Skeletal muscle cell (primary cell): ENCODE measurements around the gene TMEM222.
A peak's percentile ranks its signal among the peaks of the same experiment; 100 is the strongest.
"Not testable (repeated sequence)": the region's sequence is repeated elsewhere in the genome, so short reads cannot be mapped to it uniquely, and the experiment has no call there.

Experiments used
- DNase-seq: peaks from one replicate; pipeline ENCODE4 v3.0.0-alpha.2; 2010; ENCODE audit warnings: low read depth
- H3K4me3 ChIP-seq: 2 replicates; pipeline ENCODE4 v1.5.1; 2011; ENCODE audit warnings: low read depth, mild to moderate bottlenecking, control low read depth, low read length, moderate library complexity

The TMEM222 gene

DNA sequence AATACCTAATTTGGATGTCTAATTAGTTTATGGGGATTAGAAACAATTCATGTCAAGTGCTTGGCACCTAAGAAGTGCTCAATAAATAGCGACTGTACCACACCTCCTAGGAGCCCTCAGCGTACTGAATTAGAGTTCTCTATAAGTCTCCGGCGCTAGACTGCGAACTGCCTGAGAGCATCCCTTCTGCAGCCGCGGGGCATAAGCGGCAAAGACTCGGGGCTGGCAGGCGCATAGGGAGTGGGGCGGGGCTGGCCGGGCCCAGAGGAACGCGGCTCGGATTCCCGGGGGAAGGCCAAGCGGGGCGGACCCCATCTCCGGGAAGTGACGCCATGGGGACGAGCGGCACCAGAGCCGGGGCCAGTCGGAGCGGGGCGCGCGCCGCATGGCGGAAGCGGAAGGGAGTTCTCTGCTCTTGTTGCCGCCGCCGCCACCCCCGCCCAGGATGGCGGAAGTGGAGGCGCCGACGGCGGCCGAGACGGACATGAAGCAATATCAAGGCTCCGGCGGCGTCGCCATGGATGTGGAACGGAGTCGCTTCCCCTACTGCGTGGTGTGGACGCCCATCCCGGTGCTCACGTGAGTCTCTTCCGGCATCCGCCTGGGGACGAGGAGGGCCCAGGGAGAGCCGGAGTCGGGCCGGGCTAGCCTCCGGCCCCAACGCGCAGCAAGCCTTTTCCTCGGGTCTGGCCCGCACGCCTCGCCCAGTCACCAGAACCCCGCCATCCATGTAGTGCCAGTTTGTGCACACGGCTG, at the start of gene TMEM222:
Gene TMEM222 (plus strand): TSS at position 351 of the 756 bp plus-strand sequence. CDS start 35 bp downstream, at position 386.
- peak; percentile 91 for DNase-seq

GRCh38 chr1:27274204-27274603, 47.8 kb upstream of the TMEM222 start:
- H3K4me3 ChIP-seq = no peak overlapping the region
- no peak for DNase-seq

More for the DNA sequence above, at the start of gene TMEM222:
- H3K4me3 ChIP-seq = peak within 1 kb of the TSS; percentile 99

DNA sequence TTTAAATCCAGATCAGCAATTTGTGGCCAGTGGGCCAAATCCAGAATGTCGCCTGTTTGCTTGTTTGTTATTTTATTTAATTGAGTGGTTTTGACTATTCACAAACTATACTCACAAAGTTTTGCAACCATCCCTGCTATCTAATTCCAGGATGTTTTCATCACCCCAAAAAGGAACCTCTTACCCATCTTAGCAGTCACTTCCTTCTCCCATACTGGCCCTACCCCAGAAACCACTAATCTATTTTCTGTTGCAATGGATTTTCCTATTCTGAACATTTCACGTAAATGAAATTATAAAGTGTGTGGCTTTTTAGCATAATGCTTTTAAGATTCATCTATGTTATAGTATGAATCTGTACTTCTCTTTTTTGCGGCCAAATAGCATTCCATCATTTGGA, 46.3 kb upstream of the TMEM222 start:
- no peak overlapping the region for H3K4me3 ChIP-seq
- DNase-seq = no peak

DNA sequence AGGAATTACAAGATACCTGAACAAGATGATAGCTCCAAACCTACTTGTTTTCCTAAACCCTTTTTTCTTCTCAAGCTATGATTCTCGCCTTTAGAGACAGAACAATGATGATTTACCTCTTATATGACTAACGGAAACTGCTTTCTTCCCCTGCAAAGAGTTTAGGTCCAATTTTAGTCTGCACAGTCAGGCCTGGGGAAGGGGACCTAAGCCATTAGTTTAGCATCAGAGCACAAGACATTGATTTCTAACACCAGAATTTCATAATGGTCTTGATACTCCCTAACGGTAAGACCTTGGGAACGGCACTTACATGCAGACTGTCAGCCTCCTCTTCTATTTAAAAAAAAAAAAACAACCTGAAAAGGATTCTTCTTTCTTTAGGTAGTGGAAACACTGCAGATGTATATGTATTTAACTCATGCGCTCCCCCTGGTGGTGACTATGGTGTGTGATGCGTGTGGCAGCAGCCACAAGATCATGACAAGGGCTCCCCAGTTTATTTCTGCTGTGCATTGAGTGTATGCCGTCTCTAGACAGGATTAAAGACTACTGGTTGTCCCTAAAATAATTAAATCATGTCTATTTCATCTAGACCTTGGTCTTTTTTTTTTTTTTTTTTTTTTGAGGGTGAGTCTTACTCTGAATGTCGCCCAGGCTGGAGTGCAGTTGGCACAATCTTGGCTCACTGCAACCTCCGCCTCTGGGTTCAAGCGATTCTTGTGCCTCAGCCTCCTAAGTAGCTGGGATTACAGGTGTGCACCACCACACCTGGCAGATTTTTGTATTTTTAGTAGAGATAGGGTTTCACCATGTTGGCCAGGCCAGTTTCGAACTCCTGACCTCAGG, 37.3 kb upstream of the TMEM222 start:
- peak; percentile 18 for DNase-seq
- H3K4me3 ChIP-seq = no peak overlapping the region

DNA sequence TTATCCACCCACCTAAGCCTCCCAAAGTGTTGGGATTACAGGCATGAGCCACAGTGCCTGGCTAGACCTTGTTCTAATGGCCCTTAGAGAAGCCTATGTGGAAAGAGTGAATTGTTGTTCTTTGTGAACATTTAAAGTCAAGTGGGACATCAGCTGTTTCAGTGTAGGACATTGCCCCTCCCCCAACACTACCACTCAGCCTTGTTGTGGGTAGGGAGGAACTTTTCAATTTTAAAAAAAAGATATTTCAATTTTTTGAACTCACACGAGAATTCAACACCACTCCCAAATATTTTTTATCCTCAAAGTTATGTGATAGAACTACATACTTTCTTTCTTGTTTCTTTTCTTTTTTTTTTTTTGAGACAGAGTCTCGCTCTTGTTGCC, 36.7 kb upstream of the TMEM222 start:
- no peak overlapping the region for H3K4me3 ChIP-seq
- no peak for DNase-seq

GRCh38 chr1:27285821-27286220, 36.1 kb upstream of the TMEM222 start:
- H3K4me3 ChIP-seq, DNase-seq: not testable (repeated sequence)

DNA sequence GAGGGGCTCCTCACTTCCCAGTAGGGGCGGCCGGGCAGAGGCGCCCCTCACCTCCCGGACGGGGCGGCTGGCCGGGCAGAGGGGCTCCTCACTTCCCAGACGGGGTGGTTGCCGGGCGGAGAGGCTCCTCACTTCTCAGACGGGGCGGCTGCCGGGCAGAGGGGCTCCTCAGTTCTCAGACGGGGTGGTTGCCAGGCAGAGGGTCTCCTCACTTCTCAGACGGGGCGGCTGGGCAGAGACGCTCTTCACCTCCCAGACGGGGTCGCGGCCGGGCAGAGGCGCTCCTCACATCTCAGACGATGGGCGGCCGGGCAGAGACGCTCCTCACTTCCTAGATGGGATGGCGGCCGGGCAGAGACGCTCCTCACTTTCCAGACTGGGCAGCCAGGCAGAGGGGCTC, 32.8 kb upstream of the TMEM222 start:
- DNase-seq, H3K4me3 ChIP-seq: not testable (repeated sequence)

GRCh38 chr1:27290581-27290980, 31.4 kb upstream of the TMEM222 start:
- no peak for DNase-seq

DNA sequence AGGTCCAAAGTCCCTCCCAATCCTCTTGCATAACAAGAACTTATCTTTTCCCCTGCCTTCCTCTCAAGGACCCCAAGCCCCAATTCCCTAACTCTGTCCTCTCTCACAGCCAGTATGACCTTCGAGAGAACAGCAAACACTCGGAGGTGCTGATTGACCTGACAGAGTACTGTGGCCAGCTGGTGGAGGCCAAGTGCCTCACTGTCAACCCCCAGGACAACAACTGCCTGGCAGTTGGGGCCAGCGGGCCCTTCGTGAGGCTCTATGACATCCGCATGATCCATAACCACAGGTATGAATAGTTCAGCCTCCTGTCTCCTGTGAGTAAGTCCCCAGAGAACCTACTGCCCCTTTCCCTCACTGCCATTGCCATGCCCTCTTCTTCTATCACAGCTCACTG, 29.9 kb upstream of the TMEM222 start:
- DNase-seq = no peak
- H3K4me3 ChIP-seq = no peak overlapping the region

More at GRCh38 chr1:27290581-27290980, 31.4 kb upstream of the TMEM222 start:
- H3K4me3 ChIP-seq = no peak overlapping the region

DNA sequence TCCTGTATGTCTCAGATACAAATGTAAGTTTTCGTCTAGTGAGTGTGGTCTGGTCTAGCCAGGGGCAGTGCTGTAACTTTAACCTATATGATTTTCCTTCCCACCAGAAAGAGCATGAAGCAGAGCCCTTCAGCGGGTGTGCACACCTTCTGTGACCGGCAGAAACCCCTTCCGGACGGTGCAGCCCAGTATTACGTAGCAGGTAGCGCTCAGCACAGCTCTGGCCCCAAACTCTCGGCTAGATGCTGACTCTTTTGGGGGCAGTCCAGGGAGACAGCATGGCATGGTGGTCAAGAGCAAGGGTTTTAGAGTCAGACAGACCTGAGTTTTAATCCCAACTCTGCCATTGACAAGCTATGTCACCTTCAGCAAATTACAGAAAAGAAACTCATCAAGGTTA, 28.0 kb upstream of the TMEM222 start:
- H3K4me3 ChIP-seq = no peak overlapping the region
- no peak for DNase-seq

DNA sequence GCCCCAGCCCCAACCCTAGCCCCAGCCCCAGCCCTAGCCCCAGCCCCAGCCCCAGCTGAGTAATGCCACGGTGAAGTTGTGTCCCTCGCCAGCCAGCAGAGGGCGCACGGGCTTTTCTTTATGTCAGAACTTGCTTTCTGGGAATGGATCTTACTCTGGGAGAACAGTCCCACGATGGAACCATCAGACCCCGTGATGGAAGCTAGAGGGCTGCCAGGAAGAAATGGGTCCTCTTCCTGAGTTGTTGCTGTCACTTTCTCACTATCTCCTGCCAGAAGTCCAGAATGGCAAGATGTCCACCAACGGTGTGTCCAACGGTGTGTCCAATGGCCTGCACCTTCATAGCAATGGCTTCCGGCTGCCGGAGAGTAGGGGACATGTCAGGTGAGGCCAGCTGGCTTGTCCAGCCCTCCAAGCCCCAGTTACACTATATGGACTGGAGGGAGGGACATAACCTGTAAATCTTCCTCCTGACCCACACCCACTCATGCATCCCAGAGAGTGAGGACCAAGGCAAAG, 25.1 kb upstream of the TMEM222 start:
- no peak overlapping the region for H3K4me3 ChIP-seq
- DNase-seq = no peak

DNA sequence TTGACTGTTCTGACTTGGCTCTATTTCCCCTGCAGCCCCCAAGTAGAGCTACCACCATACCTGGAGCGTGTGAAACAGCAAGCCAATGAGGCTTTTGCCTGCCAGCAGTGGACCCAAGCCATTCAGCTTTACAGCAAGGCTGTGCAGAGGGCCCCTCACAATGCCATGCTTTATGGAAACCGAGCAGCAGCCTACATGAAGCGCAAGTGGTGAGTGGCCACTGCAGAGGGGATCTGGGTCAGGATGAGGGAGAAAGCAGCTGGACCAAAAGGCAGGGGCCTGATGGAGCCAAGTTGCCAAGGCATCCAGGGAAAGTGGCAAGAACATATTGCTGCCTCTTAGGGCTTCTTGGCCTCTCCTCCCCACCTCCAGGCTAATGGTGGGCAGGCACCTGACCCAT, 24.1 kb upstream of the TMEM222 start:
- no peak overlapping the region for H3K4me3 ChIP-seq
- DNase-seq = no peak

GRCh38 chr1:27298632-27299384, 23.2 kb upstream of the TMEM222 start:
- no peak overlapping the region for H3K4me3 ChIP-seq
- DNase-seq = no peak

DNA sequence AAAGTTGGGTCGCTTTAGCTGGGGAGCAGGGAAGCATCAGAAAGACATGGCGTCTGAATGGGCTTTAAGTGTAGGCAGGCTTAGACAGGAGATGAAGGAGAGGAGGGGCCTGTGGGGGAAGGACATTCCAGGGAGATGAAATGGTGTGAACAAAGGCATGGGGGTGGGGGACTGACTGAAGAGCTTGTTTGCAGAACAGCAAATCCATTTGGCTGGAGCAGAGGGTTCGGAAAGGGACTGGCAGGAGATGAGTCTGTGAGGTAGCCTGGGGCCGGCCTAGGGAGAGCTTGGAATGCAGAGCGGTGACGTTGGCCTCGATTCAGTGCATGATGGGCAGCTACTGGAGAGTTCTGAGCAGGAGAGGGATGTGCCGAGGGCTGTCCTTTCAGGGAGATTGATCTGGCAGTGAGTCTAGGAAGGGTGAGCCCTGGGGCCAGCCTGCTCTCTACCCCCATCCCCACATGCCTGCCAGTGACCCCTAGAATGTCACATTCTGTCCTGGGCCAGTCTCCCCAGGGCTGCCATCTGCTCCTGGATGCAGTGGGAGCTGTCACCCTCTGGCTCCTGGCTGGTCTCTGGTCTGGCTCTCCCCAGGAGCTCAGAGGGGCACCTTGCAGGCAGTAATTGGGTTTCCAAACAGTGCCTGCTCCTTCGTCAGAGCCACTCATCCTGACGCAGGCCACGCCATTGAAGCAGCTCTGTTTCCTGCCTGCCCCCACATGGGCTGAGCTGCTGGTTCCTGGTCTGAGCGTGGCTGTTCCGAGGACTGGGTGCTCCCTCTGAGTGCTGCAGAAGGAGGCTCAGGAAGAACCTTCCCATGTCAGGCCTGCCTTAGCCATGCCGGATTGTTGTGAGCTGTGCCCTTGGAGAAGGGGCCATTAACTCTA, 22.3 kb upstream of the TMEM222 start:
- DNase-seq = peak; percentile 99
- H3K4me3 ChIP-seq = no peak overlapping the region

GRCh38 chr1:27300341-27301051, 21.5 kb upstream of the TMEM222 start:
- no peak overlapping the region for H3K4me3 ChIP-seq
- DNase-seq = peak; percentile 87

- DNase-seq = no peak
- no peak overlapping the region for H3K4me3 ChIP-seq
These were observed 20.9 kb upstream of the TMEM222 start for GRCh38 chr1:27301052-27301422.

DNA sequence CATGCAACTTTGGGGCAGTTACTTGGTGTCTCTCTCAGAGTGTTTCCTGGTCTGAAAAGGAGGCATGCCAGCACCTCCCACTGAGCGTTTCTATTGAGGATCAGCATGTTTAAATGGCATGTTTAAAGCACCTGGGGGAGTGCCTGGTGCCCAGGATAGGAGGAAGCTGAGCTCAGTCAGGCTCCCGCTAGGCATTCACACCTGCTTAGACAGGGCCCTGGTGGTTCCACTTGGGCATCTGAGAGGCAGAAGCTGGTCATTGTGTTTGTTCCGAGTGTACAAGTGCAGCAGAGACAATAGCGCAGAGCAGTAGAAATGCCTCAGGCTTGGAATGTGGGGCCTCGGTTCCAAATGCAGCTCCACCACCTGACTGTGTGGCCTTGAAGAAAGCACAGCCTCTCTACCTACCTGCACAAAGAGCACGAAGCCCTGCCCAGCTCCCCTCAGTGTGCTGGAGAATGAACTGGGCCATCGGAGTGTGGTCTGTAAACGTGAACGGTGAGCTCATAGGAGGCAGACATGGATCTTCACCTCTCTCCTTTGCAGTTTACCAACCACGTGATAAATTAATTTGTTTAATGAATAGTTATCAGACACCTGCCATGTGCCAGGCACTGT, 20.3 kb upstream of the TMEM222 start:
- DNase-seq = no peak

GRCh38 chr1:27302612-27303011, 19.4 kb upstream of the TMEM222 start:
- no peak overlapping the region for H3K4me3 ChIP-seq
- no peak for DNase-seq

More for the DNA sequence above, 20.3 kb upstream of the TMEM222 start:
- H3K4me3 ChIP-seq = no peak overlapping the region
